GM12801 (cell line): ENCODE measurements around the gene ZNF518B.

Experiments
- CTCF ChIP-seq: IDR thresholded peaks from one replicate; pipeline ENCODE4 v1.5.1; 2011; ENCODE audit warnings: control low read depth; ENCODE audit not compliant: insufficient read length; ENCODE audit errors: extremely low read depth

ZNF518B gene

DNA sequence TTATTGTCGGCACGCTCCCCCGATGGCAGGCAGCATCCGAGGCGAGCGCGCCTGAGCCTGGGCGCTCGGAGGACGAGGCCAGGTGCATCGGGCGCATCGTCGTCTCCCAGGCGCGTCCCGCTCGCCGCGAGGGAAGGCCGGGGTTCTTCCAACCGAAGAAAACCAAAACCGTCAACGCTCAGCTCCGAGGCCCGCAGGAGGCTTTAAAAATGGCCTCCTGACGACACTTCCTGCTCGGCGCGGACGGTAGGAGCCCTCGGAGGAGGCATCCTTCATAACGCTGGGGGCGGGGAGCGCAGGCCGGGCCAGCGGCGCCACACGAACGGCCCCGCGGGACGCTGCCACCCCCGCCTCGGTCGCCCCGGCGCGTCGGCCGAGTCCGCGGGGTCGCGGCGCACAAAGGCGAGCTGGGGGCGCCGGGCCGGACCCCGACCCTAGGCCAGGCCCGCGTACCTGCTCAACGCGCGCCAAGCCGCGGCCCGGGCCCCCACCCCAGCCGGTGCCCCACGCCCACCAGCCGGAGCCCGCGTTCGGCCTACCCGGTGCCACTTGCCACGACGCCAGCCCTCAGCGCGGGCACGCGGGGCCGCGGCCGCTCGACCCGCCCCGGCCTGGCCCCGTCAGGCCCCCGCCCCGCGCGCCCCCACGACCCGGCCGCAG lies 501 bp downstream of the ZNF518B start:
- TF ChIP-seq CTCF = no peak

DNA sequence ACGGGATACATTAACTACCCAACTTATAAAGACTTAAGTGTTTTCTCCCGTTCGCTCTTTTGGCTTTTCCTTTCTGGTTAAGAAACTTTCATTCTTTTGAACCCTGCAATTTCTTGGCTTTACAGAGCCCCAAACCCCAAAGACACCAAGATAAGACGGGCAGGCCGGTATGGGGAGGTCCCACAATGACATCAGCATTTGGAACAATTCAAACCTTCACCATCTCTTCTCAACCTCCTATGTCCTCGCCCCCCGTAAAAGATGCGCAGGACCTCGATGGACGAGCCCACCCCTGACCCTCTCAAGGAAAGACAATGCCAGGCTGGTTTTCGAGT lies 999 bp downstream of the ZNF518B start:
- TF ChIP-seq CTCF = no peak

- no peak for TF ChIP-seq CTCF
These were observed 2.1 kb downstream of the ZNF518B start for GRCh38 chr4:10455133-10455532.

GRCh38 chr4:10454726-10455125 lies 2.5 kb downstream of the ZNF518B start:
- no peak for TF ChIP-seq CTCF

GRCh38 chr4:10454121-10454520 lies 3.1 kb downstream of the ZNF518B start:
- no peak for TF ChIP-seq CTCF

DNA sequence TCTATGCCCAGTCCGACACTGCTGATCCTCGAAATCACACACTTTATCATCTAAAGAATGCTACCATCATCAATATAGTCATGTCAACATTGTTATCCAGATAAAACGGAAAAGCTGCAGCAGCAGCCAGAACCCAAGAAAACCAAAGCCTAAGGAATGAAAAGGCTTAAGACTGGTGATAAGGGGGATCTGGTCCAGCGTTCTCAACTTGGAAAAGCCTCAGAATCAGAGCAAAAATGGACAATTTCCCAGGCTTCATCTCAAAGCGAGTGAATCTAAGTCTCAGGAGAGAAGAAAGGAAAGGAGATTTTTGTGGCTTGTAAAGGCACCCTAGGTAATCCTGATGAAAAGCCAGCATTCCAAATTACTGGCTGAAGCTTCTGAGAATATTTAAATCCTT lies 8.2 kb downstream of the ZNF518B start:
- no peak for TF ChIP-seq CTCF

- TF ChIP-seq CTCF = no peak
These were observed 14.2 kb downstream of the ZNF518B start for GRCh38 chr4:10442976-10443375.

DNA sequence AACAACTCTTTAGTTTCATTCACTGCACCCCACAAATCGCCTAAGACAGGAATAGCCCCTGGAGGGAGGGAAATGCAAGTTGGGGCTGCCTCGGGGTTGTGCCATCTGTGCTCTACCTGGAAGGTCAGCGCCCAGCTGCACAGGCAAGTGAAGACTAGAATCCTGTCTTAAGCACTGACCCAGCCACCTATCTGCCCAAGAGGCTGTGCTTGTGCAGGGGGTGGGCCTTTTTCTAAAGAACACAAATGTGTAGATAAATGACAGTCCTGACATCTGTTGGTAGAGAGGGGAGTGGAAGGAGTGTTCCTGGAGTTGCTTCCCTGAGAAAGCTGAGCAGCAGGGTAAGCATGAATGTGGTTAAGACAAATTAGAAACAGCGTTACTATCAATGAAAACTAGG lies 15.7 kb downstream of the ZNF518B start:
- no peak for TF ChIP-seq CTCF
